Activated naive CD8-positive, alpha-beta T cell treated with anti-CD3 and anti-CD28 coated beads, Interleukin-2, amount 10 ng/mL, durations not matched to agents 7 days and 5 days (primary cell): ENCODE data around the gene M6PR. TPM values are rescaled to one million over a fixed set of nuclear protein-coding genes. Genes with fewer than 3 reads are reported as not detected.
"Not testable (repeated sequence)": the region's sequence is repeated elsewhere in the genome, so short reads cannot be mapped to it uniquely, and the experiment has no call there.

Experiments used
- ATAC-seq: fragments of 150-1000 bp; cut with Tn5 transposase; one replicate; pipeline ENCODE4 v1.10.0; 2021; ENCODE audit warnings: low read depth, moderate library complexity
- POLR2A ChIA-PET: fragments of 350-600 bp; sonication (Branson Sonifier 250); formaldehyde crosslinking; loops from one replicate; lab custom pipeline; 2021; ENCODE audit warnings: antibody characterized with exemption; lab: Charles Lee
- DNase-seq: peaks from one replicate; pipeline ENCODE4 v3.0.0; 2021
- H3K27ac Mint-ChIP-seq: one replicate; pipeline ENCODE4 v1.8.0; 2022; ENCODE audit warnings: mild to moderate bottlenecking, mixed read lengths
- H3K27me3 Mint-ChIP-seq: one replicate; pipeline ENCODE4 v1.8.0; 2022; ENCODE audit warnings: mild to moderate bottlenecking, moderate library complexity, mixed read lengths
- H3K36me3 Mint-ChIP-seq: one replicate; pipeline ENCODE4 v1.8.0; 2021; ENCODE audit warnings: mild to moderate bottlenecking, mixed read lengths
- H3K4me1 Mint-ChIP-seq: one replicate; pipeline ENCODE4 v1.8.0; 2021; ENCODE audit warnings: mixed read lengths
- H3K4me3 Mint-ChIP-seq: one replicate; pipeline ENCODE4 v1.8.0; 2022; ENCODE audit warnings: mild to moderate bottlenecking, moderate library complexity, mixed read lengths
- H3K9me3 Mint-ChIP-seq: one replicate; pipeline ENCODE4 v1.8.0; 2021; ENCODE audit warnings: mixed read lengths
- total RNA-seq, 2 experiments: library from RNA; stranded (reverse); gene quantifications; one replicate each; pipeline ENCODE4 v1.2.3, GENCODE V29; 2021

Gene M6PR
- total RNA-seq, 2 experiments from 2014 or later, result 183 to 192 TPM

DNA sequence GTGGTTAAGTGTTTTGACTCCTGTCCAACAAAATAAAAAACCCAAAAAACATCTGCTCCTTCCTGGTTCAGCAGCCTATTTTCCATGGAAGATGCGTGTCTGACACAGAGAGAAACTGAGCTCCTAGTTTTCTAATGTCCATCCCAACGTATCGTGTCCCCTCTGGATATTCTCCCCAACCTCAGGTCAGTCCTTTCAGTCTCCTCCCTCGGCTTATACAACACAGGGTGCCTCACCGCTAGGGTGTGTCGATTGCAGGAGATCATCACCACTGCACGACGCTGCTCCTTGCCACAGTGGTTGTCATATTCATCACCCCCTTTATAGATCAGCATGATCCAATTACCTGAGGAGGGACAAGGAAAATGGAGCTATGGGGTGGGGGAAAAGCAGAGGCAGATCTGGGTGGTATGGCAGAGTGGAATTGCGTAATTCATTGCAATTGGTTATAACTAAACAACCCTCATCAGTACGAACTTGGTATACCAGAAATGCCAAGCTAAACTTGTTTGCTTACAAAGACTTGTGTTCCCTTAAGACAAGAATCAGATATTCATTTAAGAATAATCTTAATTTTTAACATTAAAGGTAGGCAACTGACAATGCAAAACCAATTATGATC lies 5.8 kb downstream of the M6PR start:
- H3K27me3 Mint-ChIP-seq, result no peaks in the 10 kb centered on the region
- H3K27ac Mint-ChIP-seq, result no peak overlapping the region
- ATAC-seq (no peak), DNase-seq (no peak)
- peaks cover 20% of the 10 kb centered on the region for H3K4me1 Mint-ChIP-seq
- H3K4me3 Mint-ChIP-seq, result no peak overlapping the region
- H3K9me3 Mint-ChIP-seq, result no peaks in the 10 kb centered on the region
- POLR2A ChIA-PET, result no interaction called here
- H3K36me3 Mint-ChIP-seq, result peaks cover 15% of the 10 kb centered on the region

DNA sequence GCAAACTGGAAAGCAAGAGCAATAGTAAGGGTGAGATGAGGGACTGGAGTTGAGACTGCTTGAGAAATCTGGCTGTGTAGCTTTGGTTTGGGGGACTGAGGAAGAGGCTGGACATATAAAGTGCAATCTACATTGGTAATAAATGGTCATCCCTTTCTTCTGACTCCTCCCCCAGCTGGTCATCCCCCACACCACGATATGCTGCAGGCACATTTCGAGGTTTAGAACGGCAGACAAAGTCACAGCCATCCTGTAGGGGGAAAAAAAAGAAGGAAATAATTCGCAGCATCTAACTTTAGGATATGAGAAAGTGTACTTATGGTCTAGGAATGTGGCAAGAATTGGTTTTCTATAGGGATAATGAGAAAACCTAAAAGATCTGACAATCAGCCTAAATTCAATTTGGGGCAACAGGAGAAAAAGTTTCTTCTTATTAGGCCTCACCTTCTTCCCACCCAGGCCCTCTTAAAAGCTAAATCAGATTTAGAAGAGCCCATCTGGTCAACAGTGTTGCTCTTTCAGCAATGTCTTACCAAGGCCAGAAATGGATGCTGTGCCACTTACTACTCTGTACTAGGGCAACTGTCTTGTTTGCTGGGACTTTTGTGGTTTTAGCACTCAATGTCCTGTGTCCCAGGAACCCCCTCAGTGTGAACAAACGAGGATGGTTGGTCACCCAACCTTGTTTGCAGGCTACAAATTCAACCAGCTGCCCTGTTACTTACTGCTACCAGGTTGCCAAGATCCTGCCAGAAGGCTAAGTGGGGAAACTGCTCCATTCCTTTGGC lies 7.6 kb downstream of the M6PR start:
- Mint-ChIP-seq H3K27ac (no peak overlapping the region), H3K27me3 (no peaks in the 10 kb centered on the region)

DNA sequence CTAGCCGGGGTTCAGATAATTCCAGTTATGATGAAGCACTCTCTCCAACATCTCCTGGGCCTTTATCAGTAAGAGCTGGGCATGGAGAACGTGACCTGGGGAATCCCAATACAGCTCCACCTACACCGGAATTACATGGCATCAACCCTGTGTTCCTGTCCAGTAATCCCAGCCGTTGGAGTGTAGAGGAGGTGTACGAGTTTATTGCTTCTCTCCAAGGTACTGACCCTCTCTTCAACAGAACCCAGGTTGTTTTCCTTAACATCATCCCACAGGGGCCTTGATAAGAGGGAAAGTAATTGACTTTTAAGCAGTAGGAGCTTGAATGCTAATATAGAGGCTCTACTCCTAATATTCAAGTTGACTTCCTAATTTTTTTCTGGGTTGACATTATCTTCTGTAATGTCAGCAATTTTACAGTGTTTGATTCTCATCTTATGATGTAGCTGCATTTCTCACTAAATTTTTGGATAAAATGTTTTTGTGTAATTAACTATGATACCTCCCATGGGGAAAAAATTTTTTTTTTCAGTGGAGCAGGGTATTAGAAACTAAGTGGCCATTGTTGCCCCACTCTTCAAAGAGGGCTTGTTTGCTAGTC lies 11.5 kb downstream of the M6PR start:
- POLR2A ChIA-PET, result interaction anchor here (2.1 kb wide), 1 partner anchor 11 kb away, joined by 10 read pairs; the partner anchor contains the start of gene M6PR
- H3K36me3 Mint-ChIP-seq, DNase-seq, H3K4me3 Mint-ChIP-seq, H3K27me3 Mint-ChIP-seq, H3K9me3 Mint-ChIP-seq, H3K27ac Mint-ChIP-seq, H3K4me1 Mint-ChIP-seq, ATAC-seq: not testable (repeated sequence)

More for the DNA sequence above, 7.6 kb downstream of the M6PR start:
- DNase-seq, result no peak
- Mint-ChIP-seq H3K4me1 (peaks cover 7% of the 10 kb centered on the region), H3K9me3 (no peaks in the 10 kb centered on the region), H3K36me3 (peaks cover 14% of the 10 kb centered on the region), H3K4me3 (no peak overlapping the region)
- POLR2A ChIA-PET, result no interaction called here
- ATAC-seq, result no peak

DNA sequence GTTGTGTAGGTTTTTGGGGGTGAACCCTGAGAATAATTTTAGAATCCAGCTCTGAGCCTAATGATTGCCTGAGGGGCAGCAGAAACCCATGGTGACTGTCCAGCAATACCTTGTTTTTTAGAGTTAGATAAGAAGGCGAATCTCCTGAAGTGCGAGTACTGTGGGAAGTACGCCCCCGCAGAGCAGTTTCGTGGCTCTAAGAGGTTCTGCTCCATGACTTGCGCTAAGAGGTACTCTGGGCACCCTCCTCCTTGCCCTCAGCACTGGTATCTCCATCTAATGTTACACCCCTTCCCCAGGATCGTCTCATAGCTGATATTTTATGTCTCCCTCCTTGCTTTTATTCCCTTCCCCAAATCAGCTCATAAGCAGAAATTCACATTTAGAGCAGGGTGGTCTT lies 12.7 kb downstream of the M6PR start:
- H3K27ac Mint-ChIP-seq, result no peak overlapping the region
- DNase-seq (no peak), ATAC-seq (no peak)
- H3K36me3 Mint-ChIP-seq, result peaks cover 7% of the 10 kb centered on the region
- no peaks in the 10 kb centered on the region for H3K9me3 Mint-ChIP-seq
- no peaks in the 10 kb centered on the region for H3K27me3 Mint-ChIP-seq
- no peak overlapping the region for H3K4me3 Mint-ChIP-seq
- no peaks in the 10 kb centered on the region for H3K4me1 Mint-ChIP-seq
- POLR2A ChIA-PET, result interaction anchor here (1.4 kb wide), 1 partner anchor 9 kb away, joined by 4 read pairs; no protein-coding TSS in a partner anchor

DNA sequence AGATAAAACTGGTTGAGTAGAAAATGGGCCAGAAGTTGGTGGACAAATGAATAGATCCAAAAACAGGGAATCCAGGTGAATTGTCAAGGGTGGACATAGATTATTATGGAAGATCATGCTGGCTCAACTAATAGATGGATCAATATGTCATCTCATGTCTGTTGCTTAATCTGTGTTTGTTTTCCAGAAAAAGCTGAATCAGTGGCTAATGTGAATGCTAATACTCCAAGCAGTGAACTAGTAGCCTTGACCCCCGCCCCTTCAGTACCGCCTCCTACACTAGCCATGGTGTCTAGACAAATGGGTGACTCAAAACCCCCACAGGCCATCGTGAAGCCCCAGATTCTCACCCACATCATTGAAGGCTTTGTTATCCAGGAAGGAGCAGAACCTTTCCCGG lies 15.4 kb downstream of the M6PR start:
- H3K27me3 Mint-ChIP-seq, H3K4me1 Mint-ChIP-seq, H3K9me3 Mint-ChIP-seq, ATAC-seq, DNase-seq, H3K27ac Mint-ChIP-seq, H3K4me3 Mint-ChIP-seq, H3K36me3 Mint-ChIP-seq, POLR2A ChIA-PET: not testable (repeated sequence)

DNA sequence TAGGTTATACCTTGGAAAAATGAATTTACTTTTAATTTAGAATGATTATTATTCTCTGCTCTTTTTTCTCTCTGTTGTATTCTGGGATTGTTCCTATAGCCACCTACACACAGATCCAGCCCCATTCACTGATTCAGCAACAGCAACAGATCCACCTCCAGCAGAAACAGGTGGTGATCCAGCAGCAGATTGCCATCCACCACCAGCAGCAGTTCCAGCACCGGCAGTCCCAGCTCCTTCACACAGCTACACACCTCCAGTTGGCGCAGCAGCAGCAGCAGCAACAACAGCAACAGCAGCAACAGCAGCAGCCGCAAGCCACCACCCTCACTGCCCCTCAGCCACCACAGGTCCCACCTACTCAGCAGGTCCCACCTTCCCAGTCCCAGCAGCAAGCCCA lies 17.0 kb downstream of the M6PR start:
- H3K9me3 Mint-ChIP-seq, H3K27me3 Mint-ChIP-seq, DNase-seq, ATAC-seq, H3K4me1 Mint-ChIP-seq, H3K27ac Mint-ChIP-seq, H3K36me3 Mint-ChIP-seq, H3K4me3 Mint-ChIP-seq, POLR2A ChIA-PET: not testable (repeated sequence)

DNA sequence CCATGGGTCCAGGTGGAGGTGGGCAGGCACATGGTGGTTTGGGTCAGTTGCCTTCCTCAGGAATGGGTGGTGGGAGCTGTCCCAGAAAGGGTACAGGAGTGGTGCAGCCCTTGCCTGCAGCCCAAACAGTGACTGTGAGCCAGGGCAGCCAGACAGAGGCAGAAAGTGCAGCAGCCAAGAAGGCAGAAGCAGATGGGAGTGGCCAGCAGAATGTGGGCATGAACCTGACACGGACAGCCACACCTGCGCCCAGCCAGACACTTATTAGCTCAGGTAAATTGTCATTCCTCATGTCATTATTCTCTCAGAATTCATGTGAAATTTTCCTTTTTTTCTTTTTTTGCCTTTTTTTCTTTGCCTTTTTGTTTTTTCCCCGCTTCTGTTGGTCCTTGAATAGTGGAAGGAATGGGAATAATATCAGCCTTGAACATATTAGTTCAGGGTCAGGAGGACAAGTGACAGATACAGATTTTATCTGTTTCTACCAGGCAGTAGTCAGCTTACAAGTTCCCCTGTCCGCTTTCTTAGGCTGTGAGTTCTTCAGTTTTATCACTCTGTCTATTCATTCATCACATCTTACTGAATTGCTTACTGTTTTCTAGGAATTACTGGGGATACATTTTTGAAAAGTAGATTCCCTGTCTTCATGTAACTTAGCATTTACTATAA lies 18.7 kb downstream of the M6PR start:
- DNase-seq, H3K27ac Mint-ChIP-seq, ATAC-seq: not testable (repeated sequence)

DNA sequence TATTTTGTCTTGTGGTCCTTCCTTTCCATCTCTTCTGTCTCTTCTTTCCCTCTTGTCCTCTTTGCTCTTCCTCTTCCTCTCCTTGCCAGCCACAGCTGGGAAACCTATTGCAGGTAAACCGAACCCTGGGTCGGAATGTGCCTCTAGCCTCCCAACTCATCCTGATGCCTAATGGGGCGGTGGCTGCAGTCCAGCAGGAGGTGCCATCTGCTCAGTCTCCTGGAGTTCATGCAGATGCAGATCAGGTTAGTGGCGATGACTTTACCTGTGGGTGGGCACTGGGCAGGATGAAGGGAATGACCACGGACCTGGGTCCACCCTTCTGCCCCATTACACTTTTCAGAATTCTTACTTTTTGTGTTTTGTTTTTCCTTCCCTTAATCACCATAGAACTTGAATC lies 26.9 kb downstream of the M6PR start:
- Mint-ChIP-seq H3K4me3 (no peak overlapping the region), H3K4me1 (no peaks in the 10 kb centered on the region), H3K9me3 (no peaks in the 10 kb centered on the region), H3K27ac (no peak overlapping the region), H3K27me3 (no peaks in the 10 kb centered on the region), H3K36me3 (no peaks in the 10 kb centered on the region)
- POLR2A ChIA-PET, result no interaction called here
- ATAC-seq, result no peak
- DNase-seq, result no peak

More for the DNA sequence above, 18.7 kb downstream of the M6PR start:
- H3K9me3 Mint-ChIP-seq, H3K4me1 Mint-ChIP-seq, POLR2A ChIA-PET, H3K36me3 Mint-ChIP-seq, H3K27me3 Mint-ChIP-seq, H3K4me3 Mint-ChIP-seq: not testable (repeated sequence)

DNA sequence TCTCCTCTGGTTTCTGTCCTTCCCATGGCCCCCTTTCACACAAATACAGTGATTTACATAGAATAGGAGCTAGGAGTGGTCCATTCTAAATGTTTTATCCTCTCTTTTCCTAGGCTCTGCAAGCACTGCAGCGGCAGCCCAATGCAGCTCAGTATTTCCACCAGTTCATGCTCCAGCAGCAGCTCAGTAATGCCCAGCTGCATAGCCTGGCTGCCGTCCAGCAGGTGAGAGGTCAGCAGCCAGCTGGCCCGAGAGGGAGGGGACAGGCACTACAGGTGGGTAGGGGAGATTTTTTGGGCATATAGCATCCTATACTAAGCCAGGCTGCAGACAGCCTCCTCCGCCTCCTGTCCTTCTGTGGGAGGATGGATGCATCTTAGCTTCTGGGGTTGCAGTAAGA lies 29.8 kb downstream of the M6PR start:
- H3K27me3 Mint-ChIP-seq, H3K4me1 Mint-ChIP-seq, ATAC-seq, POLR2A ChIA-PET, H3K27ac Mint-ChIP-seq, DNase-seq, H3K9me3 Mint-ChIP-seq, H3K36me3 Mint-ChIP-seq, H3K4me3 Mint-ChIP-seq: not testable (repeated sequence)

DNA sequence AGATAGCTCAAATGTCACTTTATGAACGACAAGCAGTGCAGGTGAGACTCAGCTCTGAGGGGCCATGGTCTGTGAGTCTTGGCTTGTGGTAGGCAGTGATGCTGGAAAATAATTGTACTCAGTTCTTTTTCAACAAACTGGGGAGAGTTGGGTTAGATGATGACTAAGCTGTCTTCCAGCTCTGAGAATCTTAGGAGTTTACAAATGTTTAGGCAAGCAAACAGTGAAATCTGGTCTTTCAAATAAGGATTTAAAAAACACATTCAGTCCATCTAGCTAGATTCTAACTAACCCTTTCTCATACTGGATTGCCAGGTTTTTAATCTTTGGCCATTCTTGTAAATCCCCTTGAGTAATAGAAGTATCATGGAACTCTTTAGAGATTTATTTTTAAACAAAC lies 31.7 kb downstream of the M6PR start:
- no peaks in the 10 kb centered on the region for H3K36me3 Mint-ChIP-seq
- no peak overlapping the region for H3K27ac Mint-ChIP-seq
- H3K9me3 Mint-ChIP-seq, result no peaks in the 10 kb centered on the region
- no peak overlapping the region for H3K4me3 Mint-ChIP-seq
- peaks cover 8% of the 10 kb centered on the region for H3K4me1 Mint-ChIP-seq
- peaks cover 5% of the 10 kb centered on the region for H3K27me3 Mint-ChIP-seq
- POLR2A ChIA-PET, result interaction anchor here (0.5 kb wide), 1 partner anchor 261 kb away, joined by 3 read pairs; no protein-coding TSS in a partner anchor
- no peak for DNase-seq
- no peak for ATAC-seq

DNA sequence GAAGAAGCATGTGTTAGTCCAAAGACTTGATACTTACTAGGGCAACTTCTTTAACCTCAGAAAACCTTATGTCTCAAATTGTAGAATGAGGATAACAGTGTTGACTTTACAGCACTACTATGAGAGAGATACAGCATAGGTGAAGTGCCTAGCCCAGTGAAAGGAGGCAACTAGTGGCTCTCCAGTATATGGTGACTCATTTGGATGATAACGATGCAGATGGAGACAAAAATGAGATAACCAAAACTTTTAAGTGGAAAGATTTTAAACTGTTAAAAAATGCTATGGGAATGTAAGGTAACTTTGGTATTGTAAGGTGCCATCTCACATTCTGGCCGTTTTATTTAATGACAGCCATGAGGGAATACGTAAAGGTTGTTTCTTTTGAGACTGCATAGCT lies 32.4 kb downstream of the M6PR start:
- no peaks in the 10 kb centered on the region for H3K9me3 Mint-ChIP-seq
- H3K36me3 Mint-ChIP-seq, result no peaks in the 10 kb centered on the region

DNA sequence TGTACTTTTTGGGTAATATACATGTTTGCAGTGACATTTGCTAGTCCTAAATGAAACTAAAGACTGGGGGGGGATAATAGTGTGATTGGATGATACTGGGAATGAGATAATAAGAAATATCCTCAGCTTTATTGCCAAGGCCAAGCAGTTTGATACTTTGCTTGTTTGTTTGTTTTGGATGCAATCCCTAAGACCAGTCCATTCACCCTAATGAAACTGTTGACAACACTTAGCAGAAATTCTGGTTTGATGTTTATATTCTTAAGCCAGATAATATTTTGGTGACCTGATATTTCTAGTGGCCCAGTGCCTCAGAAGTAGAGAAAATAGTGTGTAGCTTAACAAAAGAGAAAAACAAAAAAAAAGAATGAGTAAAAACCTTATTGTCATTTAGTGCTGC lies 33.3 kb downstream of the M6PR start:
- no peak overlapping the region for H3K4me3 Mint-ChIP-seq
- no peaks in the 10 kb centered on the region for H3K9me3 Mint-ChIP-seq
- peaks cover 8% of the 10 kb centered on the region for H3K4me1 Mint-ChIP-seq
- no peaks in the 10 kb centered on the region for H3K36me3 Mint-ChIP-seq
- ATAC-seq (no peak), DNase-seq (no peak)
- no peak overlapping the region for H3K27ac Mint-ChIP-seq
- POLR2A ChIA-PET, result interaction anchor here (3.0 kb wide), 1 partner anchor 34 kb away, joined by 17 read pairs; the partner anchor contains the start of gene M6PR
- peaks cover 7% of the 10 kb centered on the region for H3K27me3 Mint-ChIP-seq

More for the DNA sequence above, 32.4 kb downstream of the M6PR start:
- peaks cover 7% of the 10 kb centered on the region for H3K27me3 Mint-ChIP-seq
- no peak overlapping the region for H3K4me3 Mint-ChIP-seq
- peaks cover 8% of the 10 kb centered on the region for H3K4me1 Mint-ChIP-seq
- no peak overlapping the region for H3K27ac Mint-ChIP-seq
- POLR2A ChIA-PET, result interaction anchor here (3.0 kb wide), 1 partner anchor 33 kb away, joined by 17 read pairs; the partner anchor contains the start of gene M6PR
- DNase-seq (no peak), ATAC-seq (no peak)
